HCT116 (cell line): ENCODE measurements around the gene IPO7. TPM values are rescaled to one million over a fixed set of nuclear protein-coding genes. Genes with fewer than 3 reads are reported as not detected.
A peak's percentile ranks its signal among the peaks of the same experiment; 100 is the strongest.

ENCODE experiments used
- ATAC-seq: fragments of 200-7000 bp; cut with Tn5 transposase; 2 replicates; pipeline ENCODE4 v1.9.1; 2020; ENCODE audit warnings: mild to moderate bottlenecking, moderate library complexity
- BruUV-seq: library from RNA; stranded (reverse); fragments of 400-500 nt; replicated peaks from 2 replicates; lab custom pipeline; 2021; lab: Mats Ljungman, UMichigan
- CTCF ChIA-PET: fragments of 300-600 bp; sonication (Branson Sonifier 250); formaldehyde crosslinking; loops from one replicate; lab custom pipeline; 2021; ENCODE audit warnings: antibody characterized with exemption; lab: Charles Lee
- POLR2A ChIA-PET: fragments of 300-600, 350-600 bp; sonication (Branson Sonifier 250); formaldehyde crosslinking; loops from one replicate; lab custom pipeline; 2021; ENCODE audit warnings: antibody characterized with exemption; lab: Charles Lee
- RAD21 ChIA-PET, 2 experiments: fragments of 300-600 bp; sonication (Branson Sonifier 250); formaldehyde crosslinking; loops; one replicate each; lab custom pipeline; 2023; ENCODE audit warnings: low total read pairs in 2 of 2; ENCODE audit not compliant: uncharacterized antibody in 2 of 2, unreplicated experiment in 2 of 2, low non-redundant PET in 1 of 2; lab: Charles Lee
- DNase-seq: peaks from one replicate; pipeline ENCODE4 v3.0.0-alpha.2; 2010; ENCODE audit warnings: low read depth, low spot score
- H2AFZ ChIP-seq: fragments of 200-600 bp; shearing (Covaris generic), sonication (generic); 2 replicates; pipeline ENCODE4 v1.6.1; 2017; ENCODE audit warnings: low read depth, mixed run types, mixed read lengths, antibody characterized with exemption, low read length; ENCODE audit not compliant: poor library complexity, severe bottlenecking
- H3K27ac ChIP-seq: 2 replicates; pipeline ENCODE4 v1.5.1; 2012; ENCODE audit warnings: low read depth, low read length
- H3K27me3 ChIP-seq: fragments of 200-600 bp; sonication (generic); 2 replicates; pipeline ENCODE4 v1.6.1; 2016; ENCODE audit warnings: mixed run types, low read length, mixed read lengths; ENCODE audit not compliant: insufficient read depth
- H3K36me3 ChIP-seq, 2 experiments: fragments of 200-500 bp in 1 of 2; fragments of 200-600 bp in 1 of 2; sonication (Bioruptor generic) in 1 of 2; sonication (generic) in 1 of 2; 2 replicates each; pipeline versions ENCODE4 v1.5.1 to v1.6.1; 2014 to 2016; ENCODE audit warnings: low read length in 2 of 2, inconsistent platforms in 1 of 2, mixed read lengths in 1 of 2, mixed run types in 1 of 2; ENCODE audit not compliant: insufficient read depth in 2 of 2, control insufficient read depth in 1 of 2
- H3K4me1 ChIP-seq, 2 experiments: fragments of 200-600 bp in 1 of 2; sonication (generic) in 1 of 2; 2 replicates each; pipeline versions ENCODE4 v1.5.1 to v1.6.1; 2012 to 2017; ENCODE audit warnings: low read length in 2 of 2, inconsistent platforms in 1 of 2, mild to moderate bottlenecking in 1 of 2, mixed read lengths in 1 of 2, mixed run types in 1 of 2, moderate library complexity in 1 of 2; ENCODE audit not compliant: insufficient read depth in 2 of 2, control insufficient read depth in 1 of 2
- H3K4me2 ChIP-seq: fragments of 200-600 bp; sonication (generic); 2 replicates; pipeline ENCODE4 v1.6.1; 2017; ENCODE audit warnings: mixed run types, low read length, mixed read lengths
- H3K4me3 ChIP-seq, 2 experiments: fragments of 200-600 bp in 1 of 2; sonication (generic) in 1 of 2; replicated peaks in 1 of 2; 2 replicates each; pipeline ENCODE4 v1.5.1; 2011 to 2016; ENCODE audit warnings: low read length in 2 of 2, control low read depth in 1 of 2, low read depth in 1 of 2, mild to moderate bottlenecking in 1 of 2, mixed read lengths in 1 of 2, mixed run types in 1 of 2
- H3K79me2 ChIP-seq: fragments of 200-600 bp; sonication (generic); 2 replicates; pipeline ENCODE4 v1.6.1; 2017; ENCODE audit warnings: mild to moderate bottlenecking, mixed run types, low read length, moderate library complexity, mixed read lengths; ENCODE audit not compliant: insufficient read depth
- H3K9ac ChIP-seq: fragments of 200-600 bp; sonication (generic); 2 replicates; pipeline ENCODE4 v1.6.1; 2016; ENCODE audit warnings: low read length, mixed read lengths
- H3K9me2 ChIP-seq: fragments of 200-600 bp; sonication (generic), shearing (Covaris generic); 2 replicates; pipeline ENCODE4 v1.6.1; 2017; ENCODE audit warnings: mixed run types, mild to moderate bottlenecking, moderate library complexity; ENCODE audit not compliant: insufficient read depth
- H3K9me3 ChIP-seq, 2 experiments: fragments of 200-500 bp in 1 of 2; fragments of 200-600 bp in 1 of 2; sonication (Bioruptor generic) in 1 of 2; sonication (generic) in 1 of 2; 2 replicates each; pipeline ENCODE4 v1.6.1; 2014 to 2017; ENCODE audit warnings: low read length in 2 of 2, mixed read lengths in 2 of 2, inconsistent platforms in 1 of 2, low read depth in 1 of 2, mild to moderate bottlenecking in 1 of 2, mixed run types in 1 of 2, moderate library complexity in 1 of 2; ENCODE audit not compliant: control insufficient read depth in 1 of 2, insufficient read depth in 1 of 2
- H4K20me1 ChIP-seq: fragments of 200-600 bp; sonication (generic), shearing (Covaris generic); 2 replicates; pipeline ENCODE4 v1.6.1; 2017; ENCODE audit warnings: mixed run types, mild to moderate bottlenecking, moderate library complexity; ENCODE audit not compliant: insufficient read depth
- ATF3 ChIP-seq: IDR thresholded peaks from 2 replicates; pipeline ENCODE4 v1.6.1; 2012
- ELF1 ChIP-seq: IDR thresholded peaks from 2 replicates; pipeline ENCODE4 v1.6.1; 2012; ENCODE audit warnings: low read depth, borderline replicate concordance
- FOSL1 ChIP-seq: IDR thresholded peaks from 2 replicates; pipeline ENCODE4 v1.6.1; 2012; ENCODE audit warnings: low read depth
- MAX ChIP-seq: IDR thresholded peaks from 2 replicates; pipeline ENCODE4 v1.6.1; 2012
- POLR2AphosphoS5 ChIP-seq: IDR thresholded peaks from 2 replicates; pipeline ENCODE4 v1.6.1; 2011; ENCODE audit warnings: mild to moderate bottlenecking, low read depth, low read length, moderate library complexity
- RAD21 ChIP-seq: IDR thresholded peaks from 2 replicates; pipeline ENCODE4 v1.6.1; 2012; ENCODE audit warnings: low read depth, mild to moderate bottlenecking
- ZBTB33 ChIP-seq: IDR thresholded peaks from 2 replicates; pipeline ENCODE4 v1.6.1; 2011; ENCODE audit warnings: mild to moderate bottlenecking, low read length, moderate library complexity; ENCODE audit not compliant: insufficient replicate concordance; ENCODE audit errors: extremely low read depth
- ZNF274 ChIP-seq: fragments of 200-500 bp; sonication (Bioruptor generic); IDR thresholded peaks from 2 replicates; pipeline ENCODE4 v1.6.1; 2014; ENCODE audit warnings: mild to moderate bottlenecking, low read depth, low read length, inconsistent platforms
- intact Hi-C: fragments of 100-400 bp; cut with micrococcal nuclease; formaldehyde crosslinking; loops from 2 replicates; pipeline ENCODE4 v1.10.0; 2022
- total RNA-seq: library from RNA; stranded (reverse); gene quantifications from one replicate; pipeline ENCODE4 v1.2.1, GENCODE V29; 2021; ENCODE audit not compliant: unreplicated experiment

Gene IPO7
- total RNA-seq, 1 experiment from 2014 or later, result 186 TPM

GRCh38 chr11:9493492-9493891 lies 109.0 kb downstream of the IPO7 start:
- Histone ChIP-seq H3K9me3 (no peaks in the 10 kb centered on the region), H3K27ac (no peak overlapping the region), H3K4me1 (no peaks in the 10 kb centered on the region), H3K36me3 (peaks cover 6 to 18% of the 10 kb centered on the region in 2 experiments), H3K27me3 (no peaks in the 10 kb centered on the region), H4K20me1 (no peaks in the 10 kb centered on the region), H3K79me2 (no peaks in the 10 kb centered on the region), H3K9ac (no peak overlapping the region), H3K4me3 (no peak overlapping the region), H3K9me2 (no peaks in the 10 kb centered on the region), H3K4me2 (no peak overlapping the region), H2AFZ (no peak overlapping the region)
- TF ChIP-seq RAD21 (0 out of 2 replicates have a peak, but pooled peaks have one; percentile 7), ELF1 (no peak)
- ChIA-PET RAD21 (no interaction called here), POLR2A (no interaction called here), CTCF (no interaction called here)
- DNase-seq (no peak), ATAC-seq (no peak)
- intact Hi-C loops, result no loop called here
- no TSS peak for BruUV-seq

GRCh38 chr11:9494316-9494715 lies 109.9 kb downstream of the IPO7 start:
- H3K27me3 ChIP-seq, result no peaks in the 10 kb centered on the region
- H3K4me1 ChIP-seq, result no peaks in the 10 kb centered on the region
- H3K79me2 ChIP-seq, result no peaks in the 10 kb centered on the region
- no peak overlapping the region for H3K4me3 ChIP-seq
- no peaks in the 10 kb centered on the region for H4K20me1 ChIP-seq
- no peak overlapping the region for H2AFZ ChIP-seq
- H3K9me3 ChIP-seq, result no peaks in the 10 kb centered on the region
- no peak overlapping the region for H3K9ac ChIP-seq
- ChIA-PET RAD21 (no interaction called here), POLR2A (no interaction called here), CTCF (no interaction called here)
- intact Hi-C loops, result no loop called here
- no peak for DNase-seq
- no peak overlapping the region for H3K4me2 ChIP-seq
- BruUV-seq, result no TSS peak
- peaks cover 6 to 17% of the 10 kb centered on the region in 2 experiments for H3K36me3 ChIP-seq
- no peak overlapping the region for H3K27ac ChIP-seq
- TF ChIP-seq MAX (no peak), ATF3 (no peak), ZNF274 (no peak), ZBTB33 (no peak), FOSL1 (no peak), POLR2AphosphoS5 (no peak), RAD21 (no peak)
- no peak for ATAC-seq
- no peaks in the 10 kb centered on the region for H3K9me2 ChIP-seq
